ENCODE measurements around the gene OFD1. TPM values are rescaled to one million over a fixed set of nuclear protein-coding genes. Genes with fewer than 3 reads are reported as not detected.
A peak's percentile ranks its signal among the peaks of the same experiment; 100 is the strongest.

The OFD1 gene
- total and polyA plus RNA-seq, 7 donors, result 7.4 to 46.0 (median 16.3) TPM

GRCh38 chrX:13692771-13693231, 41.7 kb upstream of the OFD1 start:
- Histone ChIP-seq H3K36me3 (no peaks in the 10 kb centered on the region), H3K27ac (peak overlapping the region in 2 of 4 donors; percentile 31 to 38), H3K27me3 (peaks cover 0 to 4% (median 0%) of the 10 kb centered on the region in 3 donors), H3K4me3 (no peak overlapping the region), H3K9me3 (no peaks in the 10 kb centered on the region), H3K4me1 (peaks cover 0 to 49% (median 29%) of the 10 kb centered on the region in 4 donors)
- TF ChIP-seq POLR2AphosphoS5 (IDR thresholded peaks at IDR 0.05) (no peak), EP300 (IDR thresholded peaks at IDR 0.05) (no peak), POLR2A (IDR thresholded peaks at IDR 0.05) (no peak), CTCF (IDR thresholded peaks at IDR 0.05) (no peak)
- DNase-seq, result no peak
- 77 to 78% methylated on average over 5 of the region's 5 CpGs for WGBS, 2 donors
- intact Hi-C loops (cut with DNase I), result loop anchor here (5.0 kb wide), 1 partner anchor 36 kb away; no protein-coding TSS in a partner anchor

GRCh38 chrX:13693341-13693961, 41.1 kb upstream of the OFD1 start:
- TF ChIP-seq EP300 (IDR thresholded peaks at IDR 0.05) (no peak), POLR2A (IDR thresholded peaks at IDR 0.05) (no peak), POLR2AphosphoS5 (IDR thresholded peaks at IDR 0.05) (no peak), CTCF (IDR thresholded peaks at IDR 0.05) (no peak)
- no peak for DNase-seq
- peaks cover 0 to under 1% (median 0%) of the 10 kb centered on the region in 3 donors for H3K27me3 ChIP-seq
- intact Hi-C loops (cut with DNase I), result loop anchor here (5.0 kb wide), 1 partner anchor 36 kb away; no protein-coding TSS in a partner anchor
- peaks cover 0 to 49% (median 31%) of the 10 kb centered on the region in 4 donors for H3K4me1 ChIP-seq
- no peaks in the 10 kb centered on the region for H3K36me3 ChIP-seq
- no peaks in the 10 kb centered on the region for H3K9me3 ChIP-seq
- WGBS, 2 donors, result 34 to 69% methylated on average over 7 of the region's 7 CpGs
- H3K27ac ChIP-seq, result peak overlapping the region in 2 of 4 donors; percentile 31 to 38
- H3K4me3 ChIP-seq, result no peak overlapping the region

- 82 to 91% methylated on average over 2 of the region's 2 CpGs for WGBS, 2 donors
These were observed 40.2 kb upstream of the OFD1 start for GRCh38 chrX:13694359-13694758.

GRCh38 chrX:13694983-13695382, 39.6 kb upstream of the OFD1 start:
- intact Hi-C loops (cut with DNase I), result loop anchor here (5.0 kb wide), 1 partner anchor 38 kb away; no protein-coding TSS in a partner anchor
- Histone ChIP-seq H3K9me3 (no peaks in the 10 kb centered on the region), H3K4me1 (peaks cover 0 to 47% (median 29%) of the 10 kb centered on the region in 4 donors), H3K4me3 (no peak overlapping the region), H3K27ac (peak overlapping the region in 1 of 4 donors; percentile 38), H3K36me3 (no peaks in the 10 kb centered on the region), H3K27me3 (no peaks in the 10 kb centered on the region)
- DNase-seq, result no peak
- TF ChIP-seq CTCF (IDR thresholded peaks at IDR 0.05) (no peak), POLR2A (IDR thresholded peaks at IDR 0.05) (no peak), POLR2AphosphoS5 (IDR thresholded peaks at IDR 0.05) (no peak), EP300 (IDR thresholded peaks at IDR 0.05) (no peak)
- 76 to 83% methylated on average over 8 of the region's 8 CpGs for WGBS, 2 donors

More at GRCh38 chrX:13694359-13694758, 40.2 kb upstream of the OFD1 start:
- no peaks in the 10 kb centered on the region for H3K9me3 ChIP-seq
- peak overlapping the region in 1 of 4 donors; percentile 38 for H3K27ac ChIP-seq
- no peak for DNase-seq
- TF ChIP-seq CTCF (IDR thresholded peaks at IDR 0.05) (no peak), EP300 (IDR thresholded peaks at IDR 0.05) (no peak), POLR2AphosphoS5 (IDR thresholded peaks at IDR 0.05) (no peak), POLR2A (IDR thresholded peaks at IDR 0.05) (no peak)
- no peaks in the 10 kb centered on the region for H3K36me3 ChIP-seq
- peaks cover 0 to 47% (median 29%) of the 10 kb centered on the region in 4 donors for H3K4me1 ChIP-seq
- no peak overlapping the region for H3K4me3 ChIP-seq
- H3K27me3 ChIP-seq, result no peaks in the 10 kb centered on the region
- intact Hi-C loops (cut with DNase I), result loop anchor here (5.0 kb wide), 1 partner anchor 37 kb away; no protein-coding TSS in a partner anchor
